OCI-LY3 (cell line): ENCODE results near the gene OPTN.

ENCODE experiments used
- CTCF ChIP-seq: fragments of 200-600, 300-600 bp; sonication (generic); IDR thresholded peaks from 2 replicates; pipeline ENCODE4 v1.5.1; 2014; ENCODE audit warnings: antibody characterized with exemption, low read length, low read depth
- EZH2phosphoT487 ChIP-seq: fragments of 200-600 bp; shearing (Covaris generic); IDR thresholded peaks from 2 replicates; pipeline ENCODE4 v1.6.1; 2018; ENCODE audit warnings: antibody characterized with exemption, mixed run types, low read depth

- no peak for TF ChIP-seq CTCF
- no peak for TF ChIP-seq EZH2phosphoT487
These were observed 67.6 kb downstream of the OPTN start for GRCh38 chr10:13167568-13167967.
